Measurements from ENCODE around the gene MRPL17.

Gene MRPL17

DNA sequence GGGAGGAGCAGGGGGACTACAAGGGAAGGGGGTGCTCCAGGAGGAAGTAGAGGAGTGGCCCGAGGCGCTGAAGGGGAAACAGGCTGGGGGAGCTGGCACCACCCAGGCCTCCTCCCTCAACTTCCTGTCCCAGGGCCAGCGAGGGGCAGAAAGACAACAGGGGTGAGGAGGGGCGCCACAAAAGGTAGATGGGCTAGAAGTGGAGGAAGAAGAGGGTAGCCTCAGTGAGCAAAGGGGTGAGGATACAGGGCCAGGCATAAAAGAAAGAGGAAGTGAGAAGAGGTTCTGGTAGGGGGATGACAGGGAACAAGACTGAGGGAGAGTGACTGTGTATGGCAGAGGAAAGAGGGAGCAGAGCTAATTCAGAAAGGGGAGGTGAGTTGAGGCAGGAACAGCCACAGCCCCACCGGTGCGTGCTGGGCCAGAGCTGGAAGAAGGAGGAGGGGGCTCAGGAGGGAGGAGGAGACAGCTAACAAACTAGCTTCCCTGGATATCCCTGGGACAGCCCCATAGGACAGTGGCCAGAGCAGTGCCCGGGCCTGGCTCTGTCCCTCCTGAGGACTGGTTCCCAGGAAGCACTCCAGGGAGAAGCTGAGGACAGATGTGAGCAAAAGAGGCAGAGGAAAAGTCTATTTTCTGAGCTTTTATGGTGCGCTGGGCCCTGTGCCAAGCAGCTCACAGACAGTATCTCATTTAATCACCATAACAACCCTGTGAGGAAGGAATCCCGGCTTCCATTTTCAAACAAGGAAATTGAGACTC, 36.0 kb downstream of the MRPL17 start:
- DNase-seq (ENCODE audit: extremely low read depth, insufficient read length): peak; percentile 63
- Histone ChIP-seq H3K4me3 (replicated peaks; ENCODE audit: low read depth, low read length) (no peak overlapping the region), H3K27me3 (replicated peaks; ENCODE audit: control insufficient read depth, insufficient read depth, low read length) (no peaks in the 10 kb centered on the region), H3K36me3 (ENCODE audit: control insufficient read depth, insufficient read depth, low read length) (no peaks in the 10 kb centered on the region)
- no peak for TF ChIP-seq CTCF (IDR thresholded peaks at IDR 0.05; ENCODE audit: insufficient read depth, low read length, poor library complexity, severe bottlenecking)

DNA sequence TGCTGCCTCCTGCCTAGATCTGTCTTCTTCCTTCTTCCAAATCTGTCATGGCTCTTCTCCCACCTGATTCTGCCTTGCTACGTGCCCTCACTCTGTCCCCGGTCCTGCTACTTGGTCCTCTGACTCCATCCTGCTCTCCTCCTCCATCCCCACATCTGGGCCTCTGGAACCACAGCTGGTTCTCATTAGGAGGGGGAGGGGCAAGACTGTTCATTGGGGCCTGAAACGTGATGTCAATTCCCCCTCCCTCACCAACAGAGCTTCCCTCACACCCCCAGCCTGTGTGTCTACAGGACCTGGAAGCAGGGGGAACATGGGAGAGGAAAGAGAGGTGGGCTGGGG, 36.6 kb downstream of the MRPL17 start:
- Histone ChIP-seq H3K27me3 (replicated peaks; ENCODE audit: control insufficient read depth, insufficient read depth, low read length) (no peaks in the 10 kb centered on the region), H3K4me3 (replicated peaks; ENCODE audit: low read depth, low read length) (no peak overlapping the region), H3K36me3 (ENCODE audit: control insufficient read depth, insufficient read depth, low read length) (no peaks in the 10 kb centered on the region)
- no peak for TF ChIP-seq CTCF (IDR thresholded peaks at IDR 0.05; ENCODE audit: insufficient read depth, low read length, poor library complexity, severe bottlenecking)
- DNase-seq (ENCODE audit: extremely low read depth, insufficient read length): no peak

- TF ChIP-seq CTCF (IDR thresholded peaks at IDR 0.05; ENCODE audit: insufficient read depth, low read length, poor library complexity, severe bottlenecking): no peak
- H3K36me3 ChIP-seq (ENCODE audit: control insufficient read depth, insufficient read depth, low read length): no peaks in the 10 kb centered on the region
- H3K27me3 ChIP-seq (replicated peaks; ENCODE audit: control insufficient read depth, insufficient read depth, low read length): no peaks in the 10 kb centered on the region
- no peak overlapping the region for H3K4me3 ChIP-seq (replicated peaks; ENCODE audit: low read depth, low read length)
- DNase-seq (ENCODE audit: extremely low read depth, insufficient read length): peak; percentile 36
Measured at GRCh38 chr11:6646071-6646470, 37.1 kb downstream of the MRPL17 start.

GRCh38 chr11:6642957-6643356, 40.2 kb downstream of the MRPL17 start:
- no peak for TF ChIP-seq CTCF (IDR thresholded peaks at IDR 0.05; ENCODE audit: insufficient read depth, low read length, poor library complexity, severe bottlenecking)
- no peaks in the 10 kb centered on the region for H3K36me3 ChIP-seq (ENCODE audit: control insufficient read depth, insufficient read depth, low read length)
- no peak overlapping the region for H3K4me3 ChIP-seq (replicated peaks; ENCODE audit: low read depth, low read length)
- no peaks in the 10 kb centered on the region for H3K27me3 ChIP-seq (replicated peaks; ENCODE audit: control insufficient read depth, insufficient read depth, low read length)
- DNase-seq (ENCODE audit: extremely low read depth, insufficient read length): no peak

- no peak for TF ChIP-seq CTCF (IDR thresholded peaks at IDR 0.05; ENCODE audit: insufficient read depth, low read length, poor library complexity, severe bottlenecking)
Measured at GRCh38 chr11:6640985-6641701, 42.0 kb downstream of the MRPL17 start.

More at GRCh38 chr11:6640985-6641701, 42.0 kb downstream of the MRPL17 start:
- Histone ChIP-seq H3K36me3 (ENCODE audit: control insufficient read depth, insufficient read depth, low read length) (no peaks in the 10 kb centered on the region), H3K4me3 (replicated peaks; ENCODE audit: low read depth, low read length) (no peak overlapping the region), H3K27me3 (replicated peaks; ENCODE audit: control insufficient read depth, insufficient read depth, low read length) (no peaks in the 10 kb centered on the region)
- DNase-seq (ENCODE audit: extremely low read depth, insufficient read length): no peak
